Astrocyte (in vitro differentiated cells and primary cell): ENCODE measurements around the gene SMIM3. TPM values are rescaled to one million over a fixed set of nuclear protein-coding genes. Genes with fewer than 3 reads are reported as not detected.

ENCODE experiments used
- DNase-seq: peaks from one replicate; pipeline ENCODE4 v3.0.0-alpha.2; 2010; ENCODE audit warnings: low read depth
- FAIRE-seq: peaks from 2 replicates; lab custom pipeline; 2011; peaks lifted over from hg19 to GRCh38; lab: Jason Lieb, UNC
- H2AFZ ChIP-seq: 2 replicates; pipeline ENCODE4 v1.6.0; 2012; ENCODE audit warnings: low read depth, low read length, inconsistent platforms
- H3K27ac ChIP-seq: 2 replicates; pipeline ENCODE4 v1.5.1; 2011; ENCODE audit warnings: low read depth, low read length, inconsistent platforms
- H3K27me3 ChIP-seq: 2 replicates; pipeline ENCODE4 v1.6.0; 2011; ENCODE audit warnings: low read length, inconsistent platforms; ENCODE audit not compliant: insufficient read depth
- H3K36me3 ChIP-seq: 2 replicates; pipeline ENCODE4 v1.5.1; 2011; ENCODE audit warnings: low read length, inconsistent platforms; ENCODE audit not compliant: insufficient read depth
- H3K4me1 ChIP-seq: 2 replicates; pipeline ENCODE4 v1.5.1; 2011; ENCODE audit warnings: low read length, inconsistent platforms; ENCODE audit not compliant: insufficient read depth
- H3K4me2 ChIP-seq: 2 replicates; pipeline ENCODE4 v1.6.0; 2012; ENCODE audit warnings: low read length, inconsistent platforms
- H3K4me3 ChIP-seq: 2 replicates; pipeline ENCODE4 v1.5.1; 2011; ENCODE audit warnings: low read depth, mild to moderate bottlenecking, low read length, inconsistent platforms; ENCODE audit not compliant: insufficient read depth
- H3K79me2 ChIP-seq: 2 replicates; pipeline ENCODE4 v1.6.0; 2012; ENCODE audit warnings: mild to moderate bottlenecking, low read length, inconsistent platforms; ENCODE audit not compliant: insufficient read depth
- H3K9ac ChIP-seq: 2 replicates; pipeline ENCODE4 v1.6.0; 2012; ENCODE audit warnings: mild to moderate bottlenecking, low read length, inconsistent platforms
- H3K9me3 ChIP-seq: 2 replicates; pipeline ENCODE4 v1.5.1; 2012; ENCODE audit warnings: low read depth, mild to moderate bottlenecking, low read length, inconsistent platforms; ENCODE audit not compliant: insufficient read depth
- H4K20me1 ChIP-seq: 2 replicates; pipeline ENCODE4 v1.6.0; 2012; ENCODE audit warnings: low read length, inconsistent platforms; ENCODE audit not compliant: insufficient read depth
- H3K27ac Mint-ChIP-seq: one replicate; pipeline ENCODE4 v1.8.0; 2021; ENCODE audit warnings: mild to moderate bottlenecking, mixed read lengths; ENCODE audit not compliant: unreplicated experiment
- H3K27me3 Mint-ChIP-seq: one replicate; pipeline ENCODE4 v1.8.0; 2021; ENCODE audit warnings: low read depth, mixed read lengths; ENCODE audit not compliant: unreplicated experiment
- H3K36me3 Mint-ChIP-seq: one replicate; pipeline ENCODE4 v1.8.0; 2021; ENCODE audit warnings: low read depth, mixed read lengths; ENCODE audit not compliant: unreplicated experiment
- H3K4me1 Mint-ChIP-seq: one replicate; pipeline ENCODE4 v1.8.0; 2021; ENCODE audit warnings: low read depth, mixed read lengths; ENCODE audit not compliant: unreplicated experiment
- H3K4me3 Mint-ChIP-seq: one replicate; pipeline ENCODE4 v1.8.0; 2021; ENCODE audit warnings: mild to moderate bottlenecking, moderate library complexity, mixed read lengths; ENCODE audit not compliant: unreplicated experiment
- H3K9me3 Mint-ChIP-seq: one replicate; pipeline ENCODE4 v1.8.0; 2021; ENCODE audit warnings: mild to moderate bottlenecking, mixed read lengths; ENCODE audit not compliant: unreplicated experiment
- CTCF ChIP-seq: IDR thresholded peaks from 2 replicates; pipeline ENCODE4 v1.5.1; 2011; ENCODE audit warnings: low read depth, mild to moderate bottlenecking, inconsistent platforms, low read length, moderate library complexity; ENCODE audit not compliant: insufficient read depth
- EZH2 ChIP-seq: IDR thresholded peaks from 2 replicates; pipeline ENCODE4 v1.6.1; 2012; ENCODE audit warnings: mild to moderate bottlenecking, low read length, inconsistent platforms; ENCODE audit not compliant: insufficient read depth
- total RNA-seq: library from RNA; stranded (reverse); gene quantifications from 2 replicates; pipeline ENCODE4 v1.2.1, GENCODE V29; 2021

SMIM3 gene
- total RNA-seq, 1 donor from 2014 or later, result 16.7 TPM

- Histone ChIP-seq H3K4me2 (no peak overlapping the region), H4K20me1 (peaks cover 4% of the 10 kb centered on the region), H3K4me1 (peaks cover 55% of the 10 kb centered on the region), H3K36me3 (no peaks in the 10 kb centered on the region), H3K9me3 (no peaks in the 10 kb centered on the region), H3K4me3 (no peak overlapping the region), H3K79me2 (peaks cover 59% of the 10 kb centered on the region), H3K27me3 (no peaks in the 10 kb centered on the region), H3K9ac (no peak overlapping the region), H3K27ac (no peak overlapping the region), H2AFZ (no peak overlapping the region)
- no peaks in the 10 kb centered on the region for H3K27me3 Mint-ChIP-seq
- H3K4me1 Mint-ChIP-seq, result peaks cover 43% of the 10 kb centered on the region
- peaks cover 2% of the 10 kb centered on the region for H3K9me3 Mint-ChIP-seq
- H3K36me3 Mint-ChIP-seq, result peaks cover 4% of the 10 kb centered on the region
- H3K4me3 Mint-ChIP-seq, result no peak overlapping the region
- DNase-seq (no peak), FAIRE-seq (no peak)
- no peak for TF ChIP-seq EZH2
- no peak for TF ChIP-seq CTCF
- no peak overlapping the region for H3K27ac Mint-ChIP-seq
These were observed 7.4 kb downstream of the SMIM3 start for GRCh38 chr5:150785950-150786349.

GRCh38 chr5:150786876-150787275 is 8.3 kb downstream of the SMIM3 start:
- H2AFZ ChIP-seq, result no peak overlapping the region
- Mint-ChIP-seq H3K9me3 (peaks cover 2% of the 10 kb centered on the region), H3K27me3 (no peaks in the 10 kb centered on the region), H3K4me3 (no peak overlapping the region), H3K27ac (no peak overlapping the region), H3K4me1 (peaks cover 43% of the 10 kb centered on the region), H3K36me3 (peaks cover 4% of the 10 kb centered on the region)
- H3K27ac ChIP-seq, result no peak overlapping the region
- no peaks in the 10 kb centered on the region for H3K9me3 ChIP-seq
- no peak for DNase-seq
- H3K9ac ChIP-seq, result no peak overlapping the region
- H3K4me1 ChIP-seq, result peaks cover 52% of the 10 kb centered on the region
- H4K20me1 ChIP-seq, result peaks cover 4% of the 10 kb centered on the region
- H3K36me3 ChIP-seq, result no peaks in the 10 kb centered on the region
- H3K79me2 ChIP-seq, result peaks cover 59% of the 10 kb centered on the region
- H3K4me3 ChIP-seq, result no peak overlapping the region
- TF ChIP-seq EZH2 (no peak), CTCF (no peak)
- no peak for FAIRE-seq
- no peaks in the 10 kb centered on the region for H3K27me3 ChIP-seq
- H3K4me2 ChIP-seq, result no peak overlapping the region

- TF ChIP-seq CTCF (no peak), EZH2 (no peak)
- peaks cover 4% of the 10 kb centered on the region for H4K20me1 ChIP-seq
- H3K79me2 ChIP-seq, result peaks cover 66% of the 10 kb centered on the region
- no peaks in the 10 kb centered on the region for H3K36me3 ChIP-seq
- H2AFZ ChIP-seq, result no peak overlapping the region
- H3K4me1 ChIP-seq, result peaks cover 44% of the 10 kb centered on the region
- no peaks in the 10 kb centered on the region for H3K9me3 ChIP-seq
- H3K27me3 ChIP-seq, result no peaks in the 10 kb centered on the region
- H3K36me3 Mint-ChIP-seq, result peaks cover 4% of the 10 kb centered on the region
- no peak overlapping the region for H3K27ac ChIP-seq
- H3K27me3 Mint-ChIP-seq, result no peaks in the 10 kb centered on the region
- no peak for DNase-seq
- peaks cover 2% of the 10 kb centered on the region for H3K9me3 Mint-ChIP-seq
- H3K4me2 ChIP-seq, result no peak overlapping the region
- FAIRE-seq, result no peak
- peaks cover 42% of the 10 kb centered on the region for H3K4me1 Mint-ChIP-seq
- H3K4me3 ChIP-seq, result no peak overlapping the region
- no peak overlapping the region for H3K27ac Mint-ChIP-seq
- H3K9ac ChIP-seq, result no peak overlapping the region
- H3K4me3 Mint-ChIP-seq, result no peak overlapping the region
These were observed 9.1 kb downstream of the SMIM3 start for GRCh38 chr5:150787656-150788055.
